Occipital lobe (tissue), 1 donor: ENCODE data around the gene NSMF. TPM values are rescaled to one million over a fixed set of nuclear protein-coding genes. Genes with fewer than 3 reads are reported as not detected.

ENCODE experiments used
- total RNA-seq: library from RNA; depleted of rRNA; stranded (reverse); fragments of >200 nt; gene quantifications from one replicate; pipeline ENCODE4 v1.2.3, GENCODE V29; 2014

The NSMF gene
- total RNA-seq, 1 donor from 2014 or later, result 35.7 TPM

Other genes starting within 250 kb of the NSMF start
- gene RNF208, start 237.1 kb downstream of the NSMF start, total RNA-seq, result 1.4 TPM
- gene CYSRT1, start 234.2 kb downstream of the NSMF start, total RNA-seq, result not detected
- gene RNF224, start 231.8 kb downstream of the NSMF start, total RNA-seq, result not detected
- 0.16 TPM for gene SLC34A3, start 228.4 kb downstream of the NSMF start, total RNA-seq
- gene TUBB4B, start 218.0 kb downstream of the NSMF start, total RNA-seq, result 68.9 TPM
- gene STPG3, start 208.0 kb downstream of the NSMF start, total RNA-seq, result not detected
- gene NELFB, start 204.0 kb downstream of the NSMF start, total RNA-seq, result 44.8 TPM
- gene TOR4A, start 181.6 kb downstream of the NSMF start, total RNA-seq, result 0.31 TPM
- gene NRARP, start 157.1 kb downstream of the NSMF start, total RNA-seq, result 3.6 TPM
- gene EXD3, start 36.2 kb downstream of the NSMF start, total RNA-seq, result 14.2 TPM
- gene NOXA1, start 35.9 kb downstream of the NSMF start, total RNA-seq, result 2.0 TPM
- 0.16 TPM for gene ENTPD8, start 18.0 kb downstream of the NSMF start, total RNA-seq
- gene PNPLA7, start 91.1 kb upstream of the NSMF start, total RNA-seq, result 0.94 TPM
- gene MRPL41, start 92.5 kb upstream of the NSMF start, total RNA-seq, result 20.0 TPM
- 26.5 TPM for gene DPH7, start 119.6 kb upstream of the NSMF start, total RNA-seq
- gene ZMYND19, start 131.2 kb upstream of the NSMF start, total RNA-seq, result 17.9 TPM
- 9.5 TPM for gene ARRDC1, start 146.4 kb upstream of the NSMF start, total RNA-seq
- gene EHMT1, start 159.7 kb upstream of the NSMF start, total RNA-seq, result 68.3 TPM